Left cardiac atrium (tissue), 4 donors: ENCODE results near the gene HNRNPF. TPM values are rescaled to one million over a fixed set of nuclear protein-coding genes. Genes with fewer than 3 reads are reported as not detected.
"Not testable (repeated sequence)": the region's sequence is repeated elsewhere in the genome, so short reads cannot be mapped to it uniquely, and the experiment has no call there.

Experiments
- ATAC-seq, 2 donors: fragments of 200-7000 bp; cut with Tn5 transposase; one replicate each; pipeline ENCODE4 v1.9.1; 2020; ENCODE audit warnings: mild to moderate bottlenecking in 2 of 2, moderate library complexity in 2 of 2
- DNase-seq: peaks from one replicate; pipeline ENCODE4 v3.0.0-alpha.2; 2020
- intact Hi-C, 2 donors: fragments of 100-400 bp; cut with DNase I; formaldehyde crosslinking; loops; one replicate each; pipeline versions ENCODE4 v1.14.1 to v1.15.1; 2022 to 2023
- total RNA-seq, 2 donors: library from RNA; stranded (reverse); fragmentation: NEBNext Ultra II Directional; extraction: Animal tissue kit (Norgen Biotek cat#: 25700); gene quantifications; one replicate each; pipeline ENCODE4 v1.2.1, GENCODE V29; 2021
- donor health status: DM: no; HTN: yes; CAD: no.
- donor health status: DM: no; HTN: yes; CAD: no; lungs with severe emphysema.
- donor health status: DM: yes; HTN: yes; CAD: no.
- donor health status: Dilated cardiomyopathy.

Gene HNRNPF
- total RNA-seq, 2 donors from 2014 or later, result 83.6 to 107 TPM

DNA sequence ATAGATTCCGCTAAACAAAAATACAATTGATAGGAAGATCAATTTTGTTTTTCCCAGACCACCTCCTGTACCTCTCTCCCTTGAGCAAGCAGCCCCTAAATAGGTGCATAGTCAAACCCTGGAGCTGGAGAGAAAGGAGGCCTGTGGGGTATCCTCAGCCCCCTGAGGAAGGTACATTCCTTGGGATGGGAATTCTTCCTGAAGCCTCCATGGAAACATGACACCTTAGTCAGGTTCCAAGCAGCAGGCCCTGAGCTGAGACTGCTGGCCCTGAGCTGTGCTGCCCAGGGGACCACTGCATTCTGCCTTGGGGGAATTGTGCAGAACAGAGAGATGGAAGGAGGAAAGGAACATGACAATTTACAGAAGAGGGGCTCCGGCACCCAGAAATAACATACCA, 7.4 kb downstream of the HNRNPF start:
- ATAC-seq, result no peak
- intact Hi-C loops, result no loop called here
- no peak for DNase-seq

DNA sequence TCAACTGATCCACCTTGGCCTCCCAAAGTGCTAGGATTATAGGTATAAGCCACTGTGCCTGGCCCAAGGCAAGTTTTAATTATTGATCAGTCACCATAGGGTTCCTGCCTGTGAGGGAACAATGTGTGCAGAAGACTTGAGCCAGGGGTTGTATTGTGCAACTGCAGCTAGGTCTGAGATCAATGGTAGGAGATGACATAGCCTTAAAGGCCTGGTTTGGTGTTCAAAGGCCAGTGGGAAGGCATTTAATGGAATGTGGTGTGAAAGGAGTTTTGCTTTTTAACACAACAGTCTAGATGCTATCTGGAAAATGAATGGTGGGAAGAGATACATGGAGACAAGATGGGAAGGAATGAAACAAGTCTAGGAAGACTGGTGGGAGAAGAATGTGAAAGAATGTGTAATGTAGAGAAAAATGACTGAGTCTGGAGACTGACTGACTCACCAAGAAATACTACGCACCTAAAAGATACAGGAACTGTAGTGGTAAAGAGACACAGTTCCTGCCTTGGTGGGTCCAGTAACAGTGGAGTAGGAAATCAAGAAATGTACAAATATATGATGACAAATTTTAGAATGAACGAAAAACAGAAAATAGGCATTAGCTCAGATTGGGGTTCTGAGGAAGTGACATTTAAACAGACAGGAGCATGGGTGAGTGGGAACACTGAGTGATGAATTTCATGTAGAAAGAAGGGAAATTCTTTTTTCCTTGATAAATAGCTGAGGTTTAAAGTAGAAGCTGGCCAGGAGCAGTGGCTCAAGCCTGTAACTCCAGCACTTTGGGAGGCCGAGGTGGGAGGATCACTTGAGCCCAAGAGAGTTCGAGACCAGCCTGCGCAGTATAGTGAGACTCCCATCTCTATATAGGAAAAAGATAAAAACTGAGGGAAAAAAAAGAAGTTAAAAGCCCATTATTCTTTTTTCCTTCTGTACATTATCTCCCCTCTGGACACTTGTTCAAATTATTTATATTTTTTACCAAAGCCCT, 9.4 kb downstream of the HNRNPF start:
- no peak for DNase-seq
- no peak for ATAC-seq
- intact Hi-C loops, result no loop called here

DNA sequence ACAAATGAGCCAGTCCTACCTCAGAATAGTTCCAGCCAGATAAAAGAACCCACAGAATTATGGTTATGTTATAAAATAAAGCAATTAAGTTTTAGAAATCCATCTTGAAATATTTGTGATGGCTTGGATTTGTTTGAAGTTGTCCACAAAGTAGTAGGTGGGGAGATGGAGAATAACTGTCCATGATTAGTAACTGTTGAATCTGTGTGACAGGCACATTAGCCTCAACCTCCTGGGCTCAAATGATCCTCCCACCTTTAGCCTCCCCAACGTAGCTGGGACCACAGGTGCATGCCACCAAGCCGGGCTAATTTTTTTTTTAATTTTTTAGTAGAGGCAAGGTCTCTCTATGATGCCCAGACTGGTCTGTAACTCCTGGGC, 10.1 kb downstream of the HNRNPF start:
- ATAC-seq, result no peak
- intact Hi-C loops, result no loop called here

DNA sequence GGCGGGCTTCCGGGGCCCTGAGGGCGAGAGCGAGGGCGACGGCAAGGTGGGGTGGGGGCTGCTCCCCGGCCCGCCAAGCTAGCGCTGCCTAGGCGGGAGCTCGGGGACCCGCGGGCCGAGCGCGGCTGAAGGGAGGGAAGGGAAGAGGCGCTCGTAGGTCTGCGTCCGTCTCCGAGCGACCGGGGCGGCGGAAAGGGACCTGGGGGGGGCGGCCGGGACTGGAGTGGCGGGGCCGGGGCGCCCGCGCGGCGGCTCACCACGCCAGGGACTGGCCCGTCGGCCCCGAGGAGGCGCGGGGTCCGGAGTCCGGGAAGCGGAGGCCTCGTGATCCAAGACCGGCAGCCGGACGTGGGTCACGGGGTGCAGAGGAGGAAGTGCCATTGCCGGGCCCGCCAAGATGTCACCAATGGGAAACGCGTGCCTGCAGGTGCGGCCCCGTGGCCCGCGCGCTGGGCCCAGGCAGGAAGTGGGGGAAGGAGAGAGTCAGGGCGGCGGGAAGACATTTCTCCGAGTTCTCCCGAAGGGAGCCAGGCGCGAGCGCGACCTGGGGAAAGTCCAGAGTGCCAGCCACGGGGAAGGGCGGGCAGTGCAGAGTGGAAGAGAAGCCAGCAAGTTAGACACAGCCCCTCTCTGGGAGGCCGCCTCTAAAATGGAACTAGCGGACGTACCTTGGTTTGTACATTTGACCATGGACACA, 11.9 kb downstream of the HNRNPF start:
- peak; percentile 90 to 91 for ATAC-seq
- intact Hi-C loops, result no loop called here
- peak; percentile 91 for DNase-seq

More for the DNA sequence above, 10.1 kb downstream of the HNRNPF start:
- DNase-seq, result no peak

DNA sequence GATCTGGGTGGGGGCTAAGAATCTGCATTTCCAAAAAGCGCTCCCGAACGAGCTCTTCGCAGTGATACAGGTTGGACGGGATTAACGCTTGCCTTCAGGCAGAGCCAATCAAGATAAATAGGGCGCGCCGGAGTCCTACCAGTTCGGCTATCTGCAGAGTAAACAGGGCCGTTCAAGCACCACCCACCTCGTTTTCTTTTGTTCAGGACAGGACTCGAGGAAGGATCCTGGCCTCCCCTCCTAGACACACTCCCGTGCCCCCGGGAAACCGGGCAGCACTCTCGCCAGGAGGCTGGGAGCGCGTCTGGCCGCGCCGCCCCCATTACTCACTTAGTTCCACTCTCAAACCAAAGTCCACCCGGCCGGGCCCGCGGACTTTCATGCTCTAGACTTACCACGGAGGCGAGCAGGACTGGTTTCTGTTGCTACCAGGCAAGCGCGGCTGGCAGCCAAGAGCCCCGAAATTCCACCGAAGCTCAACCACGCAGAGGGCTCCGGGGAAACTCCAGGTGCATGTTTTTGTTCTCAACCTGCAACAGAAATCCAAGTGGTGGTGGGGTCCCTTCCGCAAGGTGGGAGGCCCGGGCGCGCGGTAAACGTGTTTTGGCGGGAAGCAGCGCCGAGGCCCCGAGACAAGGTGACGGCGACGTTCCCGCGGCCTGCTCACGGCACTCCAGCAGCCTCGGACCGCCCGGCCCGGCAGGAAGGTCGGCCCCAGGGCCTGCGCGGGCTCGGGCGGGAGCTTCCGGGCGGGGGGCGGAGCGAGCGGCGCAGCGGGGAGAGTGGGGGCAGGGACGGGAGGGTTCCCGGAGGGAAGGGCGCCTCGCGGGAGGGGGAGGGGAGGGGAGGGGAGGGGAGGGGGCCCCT, 12.7 kb downstream of the HNRNPF start:
- DNase-seq (peak; percentile 79), ATAC-seq (peak; percentile 95 to 96)
- intact Hi-C loops, result no loop called here

DNA sequence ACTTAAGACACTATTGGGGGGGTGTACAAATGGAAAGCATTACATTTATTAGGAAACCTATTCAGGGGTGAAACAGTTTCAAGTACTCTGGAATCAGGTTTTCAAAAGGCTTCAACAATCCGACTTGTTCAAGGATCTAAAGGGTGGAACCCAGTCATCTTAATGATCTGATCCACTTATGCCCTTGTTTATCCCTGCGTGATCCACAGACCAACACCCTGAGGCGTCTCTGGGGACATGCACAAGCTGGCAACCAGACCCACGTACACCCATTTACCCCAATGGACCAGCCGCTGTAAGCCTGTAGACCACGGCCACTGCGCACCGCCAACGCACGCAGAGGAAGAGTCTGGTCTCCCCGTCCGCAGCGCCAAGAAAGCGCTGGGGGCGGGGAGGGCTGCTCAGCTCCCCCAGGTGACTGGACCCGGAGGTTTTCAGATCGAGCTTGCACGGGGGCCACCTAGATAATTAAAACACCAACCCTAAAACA, 13.4 kb downstream of the HNRNPF start:
- DNase-seq (no peak), ATAC-seq (peak in 1 of 2 donors; percentile 3)
- intact Hi-C loops, result no loop called here

DNA sequence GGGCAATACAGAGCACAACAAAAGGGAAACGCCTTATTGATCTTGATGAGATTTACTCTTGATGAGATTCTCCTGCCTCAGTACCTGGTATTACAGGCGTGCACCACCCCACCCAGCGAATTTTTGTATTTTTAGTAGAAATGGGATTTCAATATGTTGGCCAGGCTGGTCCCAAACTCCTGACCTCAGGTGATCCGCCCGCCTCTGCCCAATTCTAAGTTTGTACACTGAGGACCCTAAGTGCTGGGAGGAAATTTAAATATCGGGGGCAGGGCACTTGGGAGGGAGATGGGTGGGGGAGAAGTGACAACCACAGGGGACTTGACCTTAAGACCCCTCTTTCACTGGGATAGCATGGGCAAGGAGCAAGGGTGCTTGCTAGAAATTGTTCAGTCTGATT, 14.1 kb downstream of the HNRNPF start:
- DNase-seq (no peak), ATAC-seq (no peak)
- intact Hi-C loops, result no loop called here

DNA sequence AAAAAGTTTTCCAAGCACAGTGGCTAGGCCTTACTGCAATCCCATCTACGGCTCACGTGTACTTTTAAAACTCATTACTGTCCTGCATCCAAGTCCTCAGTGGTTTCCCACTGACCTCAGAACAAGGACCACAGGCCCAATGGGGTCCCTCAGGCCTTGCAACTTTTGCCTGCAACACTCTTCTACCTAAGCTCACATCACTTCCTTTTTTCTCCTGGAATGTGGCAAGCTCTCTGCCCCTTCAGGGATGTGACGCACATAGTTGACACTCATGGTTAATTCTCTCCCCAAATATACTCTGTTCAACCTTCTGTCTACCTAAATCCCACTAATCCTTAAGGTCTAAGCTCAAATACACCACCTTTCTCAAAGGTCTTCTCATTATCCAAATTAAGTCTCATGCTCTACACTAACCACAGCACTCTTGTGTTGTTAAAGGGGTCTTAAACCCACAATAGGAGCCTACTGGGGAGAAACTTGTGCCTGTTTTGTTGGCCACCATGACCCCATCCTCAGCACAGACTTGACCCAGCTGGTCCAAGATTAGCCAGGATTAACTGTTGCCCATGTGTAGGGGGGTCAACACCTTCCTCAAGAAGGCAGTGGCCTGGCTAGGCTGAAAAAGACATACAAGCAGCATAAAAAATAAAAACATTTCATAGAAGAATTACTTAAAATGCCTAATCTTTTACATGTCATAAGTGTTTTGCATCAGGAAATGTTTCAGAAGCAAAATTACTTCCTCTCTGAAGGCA, 15.2 kb downstream of the HNRNPF start:
- intact Hi-C loops, result no loop called here
- DNase-seq (no peak), ATAC-seq (no peak)

DNA sequence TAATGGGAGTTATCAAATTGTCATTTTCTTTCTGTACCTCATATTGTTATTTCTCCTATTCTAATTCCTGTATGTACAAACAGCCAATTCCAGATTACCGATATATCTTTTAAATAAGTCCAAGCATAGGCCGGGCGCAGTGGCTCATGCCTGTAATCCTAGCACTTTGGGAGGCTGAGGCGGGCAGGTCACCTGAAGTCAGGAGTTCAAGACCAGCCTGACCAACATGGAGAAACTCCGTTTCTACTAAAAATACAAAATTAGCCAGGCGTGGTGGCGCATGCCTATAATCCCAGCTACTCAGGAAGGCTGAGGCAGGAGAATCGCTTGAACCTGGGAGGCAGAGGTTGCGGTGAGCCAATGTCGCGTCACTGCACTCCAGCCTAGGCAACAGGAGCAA, 15.8 kb downstream of the HNRNPF start:
- DNase-seq, ATAC-seq, intact Hi-C loops: not testable (repeated sequence)

DNA sequence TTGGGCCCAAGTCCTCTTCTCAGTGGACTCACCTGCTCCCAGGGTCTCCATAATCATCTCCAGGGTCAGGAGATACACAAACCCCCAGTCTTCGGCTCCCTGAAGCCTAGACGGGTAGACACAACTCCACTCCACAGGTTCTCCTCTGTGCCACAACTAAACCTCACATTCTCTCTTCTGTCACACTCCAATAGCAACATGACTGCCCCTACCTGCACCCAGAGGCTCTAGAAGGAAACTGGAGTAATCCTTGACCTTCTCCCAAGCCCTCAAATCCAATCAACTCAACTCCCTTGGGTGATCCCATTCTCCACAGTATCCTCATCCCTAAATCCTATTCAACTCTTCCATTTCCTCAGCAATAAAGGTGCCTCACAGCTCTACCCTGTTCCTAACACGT, 16.2 kb downstream of the HNRNPF start:
- DNase-seq (no peak), ATAC-seq (no peak)
- intact Hi-C loops, result no loop called here

DNA sequence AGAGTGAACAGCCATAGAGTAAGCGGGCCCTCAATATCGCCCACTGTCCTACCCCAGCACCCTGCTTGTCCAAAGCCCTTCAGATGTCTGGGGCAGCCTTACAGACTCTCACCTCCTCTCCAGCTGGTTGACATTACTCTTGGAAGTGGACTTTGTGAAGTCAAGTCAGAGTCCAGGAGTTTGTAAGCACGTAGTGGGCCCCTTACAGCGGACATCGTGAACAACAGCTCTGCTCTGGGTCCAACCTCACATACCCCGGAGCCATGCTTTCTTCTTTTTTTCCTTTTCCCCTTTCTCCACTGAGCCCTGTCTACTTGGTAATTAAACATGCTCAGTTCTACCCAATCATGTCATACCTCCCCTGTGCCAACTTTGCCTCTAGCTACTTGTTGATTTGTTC, 17.5 kb downstream of the HNRNPF start:
- intact Hi-C loops, result no loop called here
- DNase-seq (no peak), ATAC-seq (no peak)

DNA sequence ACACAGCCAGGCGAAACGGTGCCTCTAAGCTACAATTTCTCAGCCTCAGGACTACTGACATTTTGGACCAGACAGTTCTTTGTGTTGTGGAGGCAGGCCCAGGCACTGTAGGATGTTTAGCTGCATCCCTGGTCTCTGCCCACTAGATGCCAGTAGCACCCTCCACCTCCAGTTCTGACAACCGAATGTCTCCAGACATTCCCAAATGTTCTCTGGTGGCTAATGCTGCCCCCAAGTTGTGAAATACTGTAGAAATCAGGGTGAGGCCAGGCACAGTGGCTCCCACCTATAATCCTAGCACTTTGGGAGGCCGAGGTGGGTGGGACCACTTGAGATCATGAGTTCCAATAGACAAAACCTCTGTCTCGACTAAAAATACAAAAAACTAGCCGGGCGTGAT, 18.2 kb downstream of the HNRNPF start:
- intact Hi-C loops, result no loop called here
- ATAC-seq (peak; percentile 56 to 74), DNase-seq (no peak)

DNA sequence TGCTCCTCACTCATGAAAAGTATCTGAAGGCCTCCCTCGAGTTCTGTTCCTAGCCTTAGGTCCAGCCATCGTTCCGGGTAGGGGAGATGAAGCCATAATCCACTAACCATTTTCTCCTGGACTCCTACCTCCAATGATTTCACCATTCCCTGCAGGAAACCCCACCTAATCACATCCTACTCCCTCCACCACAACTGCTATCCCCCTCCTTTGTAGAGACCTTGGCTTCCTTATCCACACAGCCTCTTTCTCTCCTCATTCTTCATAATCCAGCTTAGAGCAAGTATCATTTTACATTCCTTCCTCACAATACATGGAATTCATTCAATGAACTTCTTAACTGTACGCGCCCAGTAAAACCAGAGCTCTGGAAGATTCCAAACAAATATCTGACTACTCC, 18.7 kb downstream of the HNRNPF start:
- DNase-seq (no peak), ATAC-seq (no peak)
- intact Hi-C loops, result no loop called here

DNA sequence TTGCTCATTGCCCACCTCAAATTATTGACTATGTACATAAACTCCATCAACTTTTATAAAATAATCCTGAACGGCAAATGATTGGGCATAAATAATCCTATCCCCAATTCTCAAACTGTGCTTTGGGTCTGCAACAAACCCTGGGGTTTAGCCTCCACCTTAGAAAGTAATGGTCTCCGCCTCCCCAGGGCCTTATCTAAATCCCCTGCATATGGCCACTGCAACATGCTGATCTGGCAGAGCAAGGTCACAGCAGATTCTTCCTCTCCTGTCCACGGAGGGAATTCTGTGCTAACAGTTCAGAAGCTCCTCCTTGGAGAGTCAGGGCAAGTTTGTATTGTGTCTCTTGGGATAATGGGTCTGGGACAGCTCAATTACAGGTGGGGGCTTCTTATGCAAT, 19.1 kb downstream of the HNRNPF start:
- intact Hi-C loops, result no loop called here
- no peak for DNase-seq
- no peak for ATAC-seq

DNA sequence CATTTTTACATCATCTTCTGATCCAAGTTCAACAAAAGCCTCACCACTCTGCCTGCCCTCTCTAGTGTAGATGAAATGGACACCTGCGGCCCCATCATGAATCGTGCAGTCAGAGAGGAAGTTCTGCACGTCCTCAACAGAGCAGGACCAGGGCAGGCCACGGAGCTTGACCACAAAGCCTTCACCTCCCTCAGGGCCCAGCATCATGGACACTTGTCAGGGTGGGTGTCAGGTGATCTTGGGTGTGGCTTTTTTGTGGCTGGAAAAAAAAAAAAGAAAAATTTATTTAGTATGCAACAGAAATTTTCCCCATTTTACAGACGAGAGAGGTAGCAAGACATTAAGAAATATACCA, 21.3 kb downstream of the HNRNPF start:
- intact Hi-C loops, result no loop called here
- DNase-seq, result no peak
- ATAC-seq, result no peak

DNA sequence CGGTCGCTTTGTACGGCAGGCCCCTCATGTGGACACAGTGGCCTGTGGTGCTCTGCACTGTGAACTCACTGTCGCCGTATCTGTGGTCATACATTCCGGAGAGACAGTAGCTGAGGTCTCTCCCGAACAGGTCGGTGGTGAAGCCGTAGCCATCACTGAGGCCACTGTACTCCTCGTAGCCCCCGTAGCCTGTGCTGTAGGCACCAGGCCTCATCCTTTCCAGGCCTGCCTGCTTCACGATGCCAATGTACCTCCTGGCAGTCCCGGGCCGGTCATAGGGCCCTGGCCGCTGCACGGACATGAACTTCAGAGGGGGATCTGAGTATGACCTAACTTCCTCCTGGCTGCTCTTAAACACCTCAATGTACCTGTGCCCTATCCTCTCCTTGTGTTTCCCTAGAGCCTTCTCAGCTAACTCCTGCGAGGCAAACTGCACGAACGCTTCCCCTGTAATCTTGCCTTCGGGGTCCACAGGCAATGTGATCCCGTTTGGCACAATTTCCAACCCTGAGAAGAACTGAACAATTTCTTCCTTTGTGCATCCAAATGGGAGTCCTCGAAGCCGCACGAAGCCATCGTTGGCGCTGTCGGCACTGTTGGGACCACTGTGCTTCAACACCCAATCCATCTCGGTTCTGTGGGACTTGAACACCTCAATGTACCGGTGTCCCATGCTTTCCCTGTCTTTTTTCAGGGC, 21.9 kb downstream of the HNRNPF start:
- ATAC-seq, result no peak
- DNase-seq, result no peak
- intact Hi-C loops, result no loop called here

DNA sequence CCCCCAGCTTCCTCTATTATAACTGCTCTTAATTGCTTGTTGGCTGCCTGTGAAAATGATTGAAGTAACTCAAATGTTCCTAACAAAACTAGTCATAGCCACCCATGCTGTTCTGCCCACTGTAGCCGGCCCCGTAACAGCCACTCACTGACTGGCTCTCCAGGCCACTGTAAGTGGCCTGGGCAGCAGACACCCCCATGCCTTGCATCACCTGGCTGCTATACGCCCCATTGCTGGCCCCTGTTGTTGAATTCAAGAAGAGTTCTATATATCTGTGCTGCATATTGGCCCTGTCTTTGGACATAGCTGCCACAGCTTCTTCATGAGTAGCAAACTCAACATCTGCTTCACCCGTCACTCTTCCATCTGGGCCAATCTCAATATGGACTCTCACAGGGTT, 22.4 kb downstream of the HNRNPF start:
- ATAC-seq, result no peak
- no peak for DNase-seq
- intact Hi-C loops, result no loop called here

DNA sequence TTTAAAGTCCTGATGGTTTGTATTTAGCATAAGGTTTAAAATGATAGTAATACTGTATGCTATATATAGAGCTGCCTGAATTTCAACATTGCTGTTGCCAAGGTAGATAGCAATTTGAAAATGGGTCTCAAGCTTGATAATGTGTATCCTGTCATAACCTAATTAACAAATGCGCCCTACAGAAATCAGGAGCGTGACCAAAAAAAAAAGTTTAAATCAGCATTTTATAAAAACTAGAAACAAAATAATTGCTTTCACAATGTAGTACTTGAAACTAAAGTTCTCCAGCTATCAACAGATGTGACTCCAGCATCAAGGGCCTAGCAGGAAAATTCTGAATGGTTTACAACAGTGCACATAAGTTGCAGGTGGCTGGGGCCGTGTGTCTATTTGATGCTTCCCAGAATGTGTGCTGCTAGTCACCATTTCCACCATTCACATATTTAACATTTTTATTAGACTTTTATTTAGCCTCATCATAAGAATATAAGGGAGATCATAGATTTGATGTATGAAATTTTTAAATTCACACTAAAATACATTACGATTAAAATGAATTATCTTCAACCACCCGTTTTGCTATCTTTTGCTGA, 23.5 kb downstream of the HNRNPF start:
- ATAC-seq (no peak), DNase-seq (no peak)
- intact Hi-C loops, result no loop called here
